GM10847 (cell line): ENCODE data around the gene ANKRD60.

ENCODE experiments used
- POLR2A ChIP-seq: IDR thresholded peaks from 2 replicates; pipeline ENCODE4 v1.6.1; 2011; ENCODE audit not compliant: insufficient read length; ENCODE audit errors: extremely low read depth

Gene ANKRD60

GRCh38 chr20:58251979-58252591 lies 23.6 kb upstream of the ANKRD60 start:
- no peak for TF ChIP-seq POLR2A

- no peak for TF ChIP-seq POLR2A
Observed at GRCh38 chr20:58251348-58251978, 23.0 kb upstream of the ANKRD60 start.

- no peak for TF ChIP-seq POLR2A
Observed at GRCh38 chr20:58246346-58246745, 17.9 kb upstream of the ANKRD60 start.

- TF ChIP-seq POLR2A, result no peak
Observed at GRCh38 chr20:58245931-58246330, 17.5 kb upstream of the ANKRD60 start.

- TF ChIP-seq POLR2A, result no peak
Observed at GRCh38 chr20:58245181-58245891, 16.9 kb upstream of the ANKRD60 start.

GRCh38 chr20:58244517-58245030 lies 16.1 kb upstream of the ANKRD60 start:
- no peak for TF ChIP-seq POLR2A

GRCh38 chr20:58243653-58244410 lies 15.4 kb upstream of the ANKRD60 start:
- no peak for TF ChIP-seq POLR2A

GRCh38 chr20:58242824-58243223 lies 14.4 kb upstream of the ANKRD60 start:
- no peak for TF ChIP-seq POLR2A

- no peak for TF ChIP-seq POLR2A
Observed at GRCh38 chr20:58241766-58242465, 13.5 kb upstream of the ANKRD60 start.

GRCh38 chr20:58240471-58240870 lies 12.0 kb upstream of the ANKRD60 start:
- no peak for TF ChIP-seq POLR2A

GRCh38 chr20:58239216-58239615 lies 10.8 kb upstream of the ANKRD60 start:
- no peak for TF ChIP-seq POLR2A

GRCh38 chr20:58238490-58238889 lies 10.0 kb upstream of the ANKRD60 start:
- no peak for TF ChIP-seq POLR2A

- TF ChIP-seq POLR2A, result no peak
Observed at GRCh38 chr20:58237318-58238132, 9.1 kb upstream of the ANKRD60 start.
